Measurements from ENCODE around the gene PARD3. TPM values are rescaled to one million over a fixed set of nuclear protein-coding genes. Genes with fewer than 3 reads are reported as not detected.

Gene PARD3
- total and polyA plus RNA-seq, 2 donors (not counting 1 experiment from before 2014, with no cell fraction given) = 24.0 to 46.4 TPM

GRCh38 chr10:34403512-34403911 is 411.6 kb downstream of the PARD3 start:
- Histone ChIP-seq H3K4me2 (ENCODE audit: extremely low read depth, insufficient read depth, low read length) (no peak overlapping the region), H3K4me1 (ENCODE audit: control insufficient read depth, extremely low read depth, insufficient read depth, low read length) (peaks cover 8% of the 10 kb centered on the region), H3K79me2 (ENCODE audit: control insufficient read depth, insufficient read depth, low read length) (no peaks in the 10 kb centered on the region), H3K27me3 (ENCODE audit: control insufficient read depth, insufficient read depth, low read length) (no peaks in the 10 kb centered on the region), H2AFZ (ENCODE audit: low read length) (no peak overlapping the region), H4K20me1 (ENCODE audit: control insufficient read depth, extremely low read depth, insufficient read depth, low read length) (no peaks in the 10 kb centered on the region), H3K9me3 (ENCODE audit: control insufficient read depth, insufficient read depth, low read depth, low read length) (no peaks in the 10 kb centered on the region), H3K4me3 (replicated peaks in 1 of 4; ENCODE audit: control extremely low read depth in 1 of 4, insufficient read depth in 1 of 4, low read depth in 3 of 4, low read length in 4 of 4) (no peak overlapping the region), H3K36me3 (ENCODE audit: control insufficient read depth, insufficient read depth, low read length) (no peaks in the 10 kb centered on the region), H3K9ac (ENCODE audit: insufficient read depth, low read length) (no peak overlapping the region), H3K27ac (ENCODE audit: insufficient read depth, low read length) (no peak overlapping the region)
- DNase-seq (ENCODE audit: low read depth in 2 of 2) = peak; percentile 71 to 82
- TF ChIP-seq CTCF (conservative IDR thresholded peaks at IDR 0.05 in 1 of 2, IDR thresholded peaks at IDR 0.05 in 1 of 2; ENCODE audit: low read depth in 1 of 2, low read length in 2 of 2) (no peak), EZH2 (IDR thresholded peaks at IDR 0.05; ENCODE audit: low read length, missing control alignments) (no peak)

GRCh38 chr10:34400075-34400474 is 415.0 kb downstream of the PARD3 start:
- no peaks in the 10 kb centered on the region for H4K20me1 ChIP-seq (ENCODE audit: control insufficient read depth, extremely low read depth, insufficient read depth, low read length)
- H3K79me2 ChIP-seq (ENCODE audit: control insufficient read depth, insufficient read depth, low read length) = no peaks in the 10 kb centered on the region
- no peak overlapping the region for H3K4me3 ChIP-seq (replicated peaks in 1 of 4; ENCODE audit: control extremely low read depth in 1 of 4, insufficient read depth in 1 of 4, low read depth in 3 of 4, low read length in 4 of 4)
- H2AFZ ChIP-seq (ENCODE audit: low read length) = no peak overlapping the region
- H3K4me1 ChIP-seq (ENCODE audit: control insufficient read depth, extremely low read depth, insufficient read depth, low read length) = peaks cover 3% of the 10 kb centered on the region
- H3K27ac ChIP-seq (ENCODE audit: insufficient read depth, low read length) = no peak overlapping the region
- no peak for TF ChIP-seq CTCF (conservative IDR thresholded peaks at IDR 0.05 in 1 of 2, IDR thresholded peaks at IDR 0.05 in 1 of 2; ENCODE audit: low read depth in 1 of 2, low read length in 2 of 2)
- no peak for TF ChIP-seq EZH2 (IDR thresholded peaks at IDR 0.05; ENCODE audit: low read length, missing control alignments)
- no peaks in the 10 kb centered on the region for H3K36me3 ChIP-seq (ENCODE audit: control insufficient read depth, insufficient read depth, low read length)
- no peak for DNase-seq (ENCODE audit: low read depth in 2 of 2)
- H3K27me3 ChIP-seq (ENCODE audit: control insufficient read depth, insufficient read depth, low read length) = no peaks in the 10 kb centered on the region
- H3K4me2 ChIP-seq (ENCODE audit: extremely low read depth, insufficient read depth, low read length) = no peak overlapping the region
- H3K9me3 ChIP-seq (ENCODE audit: control insufficient read depth, insufficient read depth, low read depth, low read length) = no peaks in the 10 kb centered on the region
- H3K9ac ChIP-seq (ENCODE audit: insufficient read depth, low read length) = no peak overlapping the region

- no peak overlapping the region for H3K9ac ChIP-seq (ENCODE audit: insufficient read depth, low read length)
- no peak overlapping the region for H3K4me2 ChIP-seq (ENCODE audit: extremely low read depth, insufficient read depth, low read length)
- peaks cover 3% of the 10 kb centered on the region for H3K4me1 ChIP-seq (ENCODE audit: control insufficient read depth, extremely low read depth, insufficient read depth, low read length)
- no peaks in the 10 kb centered on the region for H3K79me2 ChIP-seq (ENCODE audit: control insufficient read depth, insufficient read depth, low read length)
- H3K9me3 ChIP-seq (ENCODE audit: control insufficient read depth, insufficient read depth, low read depth, low read length) = no peaks in the 10 kb centered on the region
- H3K27ac ChIP-seq (ENCODE audit: insufficient read depth, low read length) = no peak overlapping the region
- no peak overlapping the region for H2AFZ ChIP-seq (ENCODE audit: low read length)
- no peak overlapping the region for H3K4me3 ChIP-seq (replicated peaks in 1 of 4; ENCODE audit: control extremely low read depth in 1 of 4, insufficient read depth in 1 of 4, low read depth in 3 of 4, low read length in 4 of 4)
- TF ChIP-seq EZH2 (IDR thresholded peaks at IDR 0.05; ENCODE audit: low read length, missing control alignments) (no peak), CTCF (conservative IDR thresholded peaks at IDR 0.05 in 1 of 2, IDR thresholded peaks at IDR 0.05 in 1 of 2; ENCODE audit: low read depth in 1 of 2, low read length in 2 of 2) (no peak)
- H4K20me1 ChIP-seq (ENCODE audit: control insufficient read depth, extremely low read depth, insufficient read depth, low read length) = no peaks in the 10 kb centered on the region
- no peaks in the 10 kb centered on the region for H3K27me3 ChIP-seq (ENCODE audit: control insufficient read depth, insufficient read depth, low read length)
- no peaks in the 10 kb centered on the region for H3K36me3 ChIP-seq (ENCODE audit: control insufficient read depth, insufficient read depth, low read length)
- DNase-seq (ENCODE audit: low read depth in 2 of 2) = no peak
Measured at GRCh38 chr10:34399013-34399412, 416.1 kb downstream of the PARD3 start.

Data from fibroblast of lung (primary cell).